SU-DHL-6 (cell line): ENCODE data around the gene DLX4.

Experiments
- EZH2phosphoT487 ChIP-seq: fragments of 200-600 bp; sonication (generic), shearing (Covaris generic); conservative IDR thresholded peaks from 2 replicates; pipeline ENCODE4 v1.6.1; 2018; ENCODE audit warnings: mild to moderate bottlenecking, antibody characterized with exemption, low read length, moderate library complexity, mixed read lengths
- TF ChIP-seq, protein P1 (sequence below): fragments of 200-600 bp; sonication (generic); IDR thresholded peaks from one replicate; pipeline ENCODE4 v1.5.1; 2017; ENCODE audit warnings: antibody characterized with exemption, mild to moderate bottlenecking, low read length, moderate library complexity; ENCODE audit not compliant: insufficient read depth, poor library complexity, severe bottlenecking

GRCh38 chr17:49952912-49953497, 16.0 kb upstream of the DLX4 start:
- TF ChIP-seq, protein P1, sequence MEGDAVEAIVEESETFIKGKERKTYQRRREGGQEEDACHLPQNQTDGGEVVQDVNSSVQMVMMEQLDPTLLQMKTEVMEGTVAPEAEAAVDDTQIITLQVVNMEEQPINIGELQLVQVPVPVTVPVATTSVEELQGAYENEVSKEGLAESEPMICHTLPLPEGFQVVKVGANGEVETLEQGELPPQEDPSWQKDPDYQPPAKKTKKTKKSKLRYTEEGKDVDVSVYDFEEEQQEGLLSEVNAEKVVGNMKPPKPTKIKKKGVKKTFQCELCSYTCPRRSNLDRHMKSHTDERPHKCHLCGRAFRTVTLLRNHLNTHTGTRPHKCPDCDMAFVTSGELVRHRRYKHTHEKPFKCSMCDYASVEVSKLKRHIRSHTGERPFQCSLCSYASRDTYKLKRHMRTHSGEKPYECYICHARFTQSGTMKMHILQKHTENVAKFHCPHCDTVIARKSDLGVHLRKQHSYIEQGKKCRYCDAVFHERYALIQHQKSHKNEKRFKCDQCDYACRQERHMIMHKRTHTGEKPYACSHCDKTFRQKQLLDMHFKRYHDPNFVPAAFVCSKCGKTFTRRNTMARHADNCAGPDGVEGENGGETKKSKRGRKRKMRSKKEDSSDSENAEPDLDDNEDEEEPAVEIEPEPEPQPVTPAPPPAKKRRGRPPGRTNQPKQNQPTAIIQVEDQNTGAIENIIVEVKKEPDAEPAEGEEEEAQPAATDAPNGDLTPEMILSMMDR = no peak
- TF ChIP-seq EZH2phosphoT487 = no peak
